NCI-H460 (cell line): Measurements from ENCODE around the gene XPR1. TPM values are rescaled to one million over a fixed set of nuclear protein-coding genes. Genes with fewer than 3 reads are reported as not detected.
A peak's percentile ranks its signal among the peaks of the same experiment; 100 is the strongest.

Source experiments
- DNase-seq: peaks from one replicate; pipeline ENCODE4 v3.0.0-alpha.2; 2016; ENCODE audit warnings: low read depth; ENCODE audit errors: extremely low read depth
- total RNA-seq: library from RNA; depleted of rRNA; stranded (reverse); fragments of >200 nt; shearing (Covaris generic); gene quantifications from 2 replicates; pipeline ENCODE4 v1.2.3, GENCODE V29; 2014

Gene XPR1
- total RNA-seq, 1 experiment from 2014 or later: 92.9 TPM

DNA sequence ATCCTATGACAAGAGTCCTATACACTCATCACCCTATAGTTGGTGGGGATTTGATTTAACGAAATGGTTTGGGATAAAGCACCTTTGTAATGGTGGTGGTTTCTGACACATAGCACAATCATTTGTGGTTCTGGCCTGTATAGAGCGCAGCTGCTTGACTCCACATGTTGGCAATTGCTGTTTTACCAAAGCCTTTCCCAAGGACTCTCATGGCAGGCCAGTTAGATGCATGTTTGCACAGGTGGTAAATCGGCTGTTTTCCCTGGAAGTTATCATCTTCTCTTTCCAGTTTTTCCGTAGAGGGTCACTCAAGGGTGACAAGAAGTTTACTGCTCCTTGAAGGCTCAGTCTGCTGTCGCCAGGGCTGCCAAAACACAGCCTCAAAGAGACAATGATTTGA lies 17.1 kb upstream of the XPR1 start:
- no peak for DNase-seq

DNA sequence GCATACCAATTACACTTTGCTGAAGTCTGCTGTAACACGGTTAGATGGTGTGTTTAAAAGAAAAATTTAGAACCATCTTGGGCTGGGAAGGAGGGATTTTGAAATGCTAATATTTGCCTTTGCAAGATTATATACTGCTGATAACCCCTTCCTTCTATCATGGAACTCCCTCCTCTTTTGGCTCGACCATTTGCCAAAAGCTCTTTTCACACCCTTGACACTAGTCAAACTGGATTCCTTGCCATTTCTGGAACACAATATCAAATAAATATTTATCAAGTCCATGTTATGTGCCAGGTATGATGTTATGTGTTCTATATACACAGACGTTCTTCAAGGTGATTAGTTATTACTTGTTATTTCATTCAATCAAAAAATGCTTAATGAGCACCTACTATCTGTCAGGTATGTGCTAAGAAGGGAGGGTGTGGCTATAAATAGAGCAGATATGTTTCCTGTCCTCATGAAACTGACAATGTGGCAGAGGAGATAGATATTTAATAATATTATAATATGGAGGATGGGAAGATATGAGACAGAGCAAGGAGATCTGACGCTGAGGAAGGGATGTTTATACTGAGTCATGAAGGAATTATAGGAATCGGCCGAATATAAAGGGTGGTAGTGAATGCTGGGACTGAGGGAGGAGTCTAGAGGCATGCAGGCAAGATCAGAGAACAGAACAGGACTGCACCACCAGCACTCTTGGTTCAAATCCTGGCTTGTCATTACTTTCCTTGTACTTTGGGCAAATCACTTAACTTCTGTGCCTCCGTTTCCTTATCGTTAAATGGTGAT lies 16.1 kb upstream of the XPR1 start:
- DNase-seq: no peak

DNA sequence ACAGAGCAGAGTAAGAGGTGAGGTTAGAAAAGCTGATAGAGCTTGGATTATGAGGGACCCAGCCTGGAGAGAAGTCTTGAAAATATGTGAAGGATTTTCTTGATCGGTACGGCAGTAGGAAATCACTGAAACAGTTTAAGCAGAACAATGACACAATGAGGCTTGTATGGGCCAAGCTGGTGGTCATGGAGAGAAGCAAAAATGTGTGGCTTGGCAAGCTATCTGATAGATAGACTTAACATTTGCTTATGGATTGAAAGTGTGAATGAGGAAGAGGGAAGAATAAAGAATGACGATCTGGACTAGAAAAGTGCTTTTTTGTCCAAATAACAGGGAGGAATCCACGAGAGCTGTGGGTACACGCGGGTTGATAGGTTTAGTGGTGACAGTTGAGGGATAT lies 15.4 kb upstream of the XPR1 start:
- no peak for DNase-seq

DNA sequence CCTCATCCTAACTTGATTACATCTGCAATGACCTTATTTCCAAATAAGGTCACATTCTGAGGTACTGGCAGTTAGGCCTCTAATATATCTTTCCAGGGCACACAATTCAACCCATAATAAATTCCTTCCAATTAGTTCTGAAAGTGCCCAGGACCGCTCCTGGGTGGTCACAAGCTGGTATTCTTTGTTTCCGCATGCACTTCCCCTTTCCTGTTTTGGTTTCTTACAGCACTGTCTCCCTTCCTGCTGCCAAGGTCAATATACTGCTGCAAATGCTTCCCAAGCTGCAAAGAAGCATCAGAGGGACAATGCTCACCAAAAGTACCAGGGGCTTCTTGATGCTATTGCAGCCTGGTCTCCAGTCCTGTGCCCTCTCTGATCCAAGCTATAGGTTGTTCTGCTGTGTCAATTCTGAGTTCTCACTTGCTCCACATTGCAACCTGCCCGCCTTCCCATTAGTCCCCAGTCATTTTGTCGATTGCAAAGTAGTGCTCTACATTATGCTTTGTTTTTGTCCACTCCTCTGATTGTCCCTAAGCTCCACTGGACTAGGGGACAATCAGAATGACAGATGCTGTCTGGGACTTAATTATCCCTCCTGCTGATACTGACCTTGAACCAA lies 13.9 kb upstream of the XPR1 start:
- DNase-seq: no peak

DNA sequence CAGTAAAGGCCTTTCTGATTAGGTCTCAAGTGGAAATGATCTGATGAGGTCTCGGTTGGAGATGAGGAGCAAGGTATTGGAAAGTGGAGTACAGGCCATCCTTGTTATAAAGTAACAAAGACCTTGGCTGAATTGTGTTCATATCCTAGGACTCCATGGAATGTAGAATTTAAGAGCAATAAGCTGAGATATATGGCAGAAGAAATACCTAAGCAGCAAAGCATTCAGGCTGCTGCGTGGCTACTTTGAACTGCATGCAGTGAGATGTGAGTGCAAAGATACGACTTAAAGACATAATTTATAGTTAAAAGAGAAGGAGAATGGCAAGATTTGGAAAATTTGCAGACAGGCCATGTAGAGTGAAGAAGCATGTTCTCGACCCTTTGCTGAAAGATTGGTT lies 11.2 kb upstream of the XPR1 start:
- DNase-seq: no peak

DNA sequence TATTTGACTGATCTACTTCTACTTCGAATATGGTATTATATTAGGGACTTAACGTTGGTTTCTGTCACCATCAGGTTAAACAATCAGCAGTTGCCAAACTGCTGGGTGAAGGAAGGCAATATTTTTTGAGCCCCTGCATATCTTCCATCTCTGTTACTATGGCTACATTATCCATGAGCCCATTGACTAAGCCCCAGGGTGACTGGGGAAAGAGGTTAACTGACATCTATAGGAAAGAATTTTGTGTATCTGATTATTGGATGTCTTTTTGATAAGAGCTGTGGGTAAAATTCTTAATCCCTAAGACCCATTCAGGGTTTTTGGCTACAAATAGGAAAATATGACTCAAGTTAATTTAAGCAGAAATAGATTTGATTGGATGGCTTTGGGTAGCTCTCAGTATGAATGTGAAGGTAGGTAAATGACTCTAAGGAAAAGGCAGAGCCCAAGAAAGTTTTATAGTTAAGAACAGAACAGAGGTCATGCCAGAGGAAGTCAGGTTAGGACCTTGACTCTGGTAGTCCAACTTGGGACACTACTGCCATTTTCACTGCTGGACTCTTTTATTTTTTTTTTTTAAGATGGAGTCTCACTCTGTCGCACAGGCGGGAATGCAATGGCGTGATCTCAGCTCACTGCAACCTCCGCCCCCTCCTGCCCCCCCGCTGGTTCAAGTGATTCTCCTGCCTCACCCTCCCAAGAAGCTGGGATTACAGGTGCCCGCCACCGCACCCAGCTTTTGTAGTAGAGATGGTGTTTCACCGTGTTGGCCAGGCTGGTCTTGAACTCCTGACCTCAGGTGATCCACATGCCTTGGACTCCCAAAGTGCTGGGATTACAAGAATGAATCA lies 8.9 kb upstream of the XPR1 start:
- DNase-seq: no peak

DNA sequence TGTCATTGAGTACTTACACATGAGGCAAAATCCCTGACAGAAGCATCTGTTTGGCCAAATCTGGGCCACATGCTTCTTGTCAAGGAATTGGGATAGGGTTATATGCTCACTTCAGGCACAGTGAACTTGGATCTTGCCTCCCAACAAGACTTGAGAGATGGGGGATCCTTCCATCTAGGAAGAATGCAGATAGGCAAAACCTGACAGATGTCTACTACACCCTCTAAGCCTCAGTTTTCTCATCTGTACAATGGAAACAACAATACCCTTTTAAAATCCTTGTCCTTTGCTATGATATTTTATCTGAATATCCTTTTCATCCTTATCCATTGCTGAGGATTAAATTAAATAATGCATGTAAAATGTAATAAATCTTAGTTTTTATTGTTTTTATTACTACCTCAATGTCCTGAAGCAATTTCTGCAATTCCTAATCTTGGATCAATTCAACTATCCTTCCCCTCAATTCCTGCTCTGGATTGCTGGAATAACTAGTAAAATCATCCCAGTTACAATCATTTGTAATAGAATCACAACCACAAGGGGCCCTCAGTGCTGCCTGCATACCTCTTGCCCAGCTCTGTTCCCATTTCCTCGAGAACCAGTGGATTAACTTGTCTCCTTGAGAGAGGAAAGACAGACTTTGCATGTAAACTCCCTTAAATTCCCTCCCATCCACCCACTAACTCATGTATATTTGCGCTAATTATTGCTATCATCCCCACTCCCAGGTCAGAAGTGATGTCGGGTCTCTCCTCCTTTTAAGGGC lies 8.1 kb upstream of the XPR1 start:
- DNase-seq: no peak

DNA sequence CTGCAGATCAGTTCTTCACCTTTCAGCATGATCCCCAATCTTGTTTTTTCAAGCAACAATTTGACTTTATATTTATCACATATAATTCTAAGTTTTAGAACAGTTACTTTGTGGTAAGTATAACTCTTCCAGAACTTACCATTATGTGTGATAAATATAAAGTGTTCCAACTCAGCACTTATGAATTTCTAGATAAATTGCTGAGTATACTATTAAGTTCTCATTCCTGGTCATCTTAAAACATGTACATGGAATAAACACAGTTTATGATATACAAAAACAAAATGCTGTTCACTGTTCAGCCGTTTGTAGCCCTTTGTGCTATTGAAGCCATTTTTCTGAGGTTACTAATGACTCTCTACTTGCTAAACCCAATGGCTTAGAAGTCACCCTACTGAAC lies 5.1 kb upstream of the XPR1 start:
- no peak for DNase-seq

DNA sequence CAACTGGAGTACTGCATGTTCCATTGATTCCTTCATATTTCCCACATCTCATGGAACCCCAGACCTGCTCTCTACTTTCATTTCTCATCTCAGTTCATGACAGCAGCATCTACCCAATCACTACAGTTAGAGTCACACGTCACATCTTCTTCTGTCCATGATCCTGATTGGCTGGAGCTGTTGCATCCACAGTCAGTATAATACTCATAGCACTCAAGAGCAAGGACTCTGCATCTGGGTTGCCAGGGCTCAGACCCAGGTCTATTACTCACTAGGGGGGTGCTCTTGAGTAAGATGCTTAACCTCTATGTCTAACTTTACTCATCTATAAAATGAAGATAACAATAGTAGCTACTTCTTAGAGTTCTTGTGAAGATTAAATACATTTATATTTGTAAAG lies 4.4 kb upstream of the XPR1 start:
- no peak for DNase-seq

DNA sequence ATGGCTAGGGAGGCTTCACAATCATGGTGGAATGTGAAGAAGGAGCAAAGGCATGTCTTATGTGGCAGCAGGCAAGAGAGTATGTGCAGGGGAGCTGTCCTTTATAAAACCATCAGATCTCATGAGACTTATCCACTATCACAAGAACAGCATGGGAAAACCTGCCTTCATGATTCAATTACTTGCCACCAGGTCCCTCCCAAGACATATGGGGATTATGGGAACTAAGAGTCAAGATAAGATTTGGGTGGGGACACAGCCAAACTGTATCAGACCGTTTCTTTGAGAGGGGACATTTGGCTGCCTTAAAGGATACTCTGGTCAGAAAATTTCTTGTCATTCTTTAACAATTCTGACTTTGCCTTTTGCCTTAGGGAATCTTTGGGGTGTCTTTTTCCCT lies 3.2 kb upstream of the XPR1 start:
- no peak for DNase-seq

DNA sequence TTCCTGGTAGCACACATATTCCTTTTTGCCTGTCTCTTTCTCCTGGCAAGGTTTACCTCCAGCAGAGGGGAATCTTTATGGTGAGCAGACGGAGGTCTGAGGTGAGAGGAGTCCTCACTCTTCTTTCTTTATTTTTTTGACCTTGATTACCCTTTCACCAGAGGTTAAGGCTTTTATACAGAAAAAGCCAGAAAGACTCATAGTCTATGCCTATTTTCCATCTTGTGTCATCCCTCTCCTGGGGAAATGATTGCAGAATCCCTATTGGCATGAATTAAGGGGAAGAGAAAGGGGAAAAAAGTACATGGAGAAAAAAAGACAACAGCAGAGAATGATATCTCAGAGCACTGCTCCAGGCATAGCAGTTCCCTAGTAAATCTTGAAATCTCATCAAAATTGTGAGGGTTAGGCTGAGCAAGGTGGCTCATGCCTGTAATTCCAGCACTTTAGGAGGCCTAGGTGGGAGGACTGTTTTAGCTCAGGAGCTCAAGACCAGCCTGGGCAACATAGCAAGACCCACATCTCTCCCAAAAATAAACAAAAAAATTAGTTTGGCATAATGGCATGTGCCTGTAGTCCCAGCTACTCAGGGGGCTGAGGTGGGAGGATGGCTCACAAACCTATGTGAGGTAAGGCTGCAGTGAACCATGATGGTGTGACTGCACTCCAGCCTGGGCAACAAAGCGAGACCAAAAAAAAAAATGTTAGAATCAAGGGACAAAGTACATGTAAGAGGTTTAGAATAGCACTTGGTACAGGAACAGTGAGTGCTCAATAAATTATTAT lies 1.2 kb upstream of the XPR1 start:
- no peak for DNase-seq

DNA sequence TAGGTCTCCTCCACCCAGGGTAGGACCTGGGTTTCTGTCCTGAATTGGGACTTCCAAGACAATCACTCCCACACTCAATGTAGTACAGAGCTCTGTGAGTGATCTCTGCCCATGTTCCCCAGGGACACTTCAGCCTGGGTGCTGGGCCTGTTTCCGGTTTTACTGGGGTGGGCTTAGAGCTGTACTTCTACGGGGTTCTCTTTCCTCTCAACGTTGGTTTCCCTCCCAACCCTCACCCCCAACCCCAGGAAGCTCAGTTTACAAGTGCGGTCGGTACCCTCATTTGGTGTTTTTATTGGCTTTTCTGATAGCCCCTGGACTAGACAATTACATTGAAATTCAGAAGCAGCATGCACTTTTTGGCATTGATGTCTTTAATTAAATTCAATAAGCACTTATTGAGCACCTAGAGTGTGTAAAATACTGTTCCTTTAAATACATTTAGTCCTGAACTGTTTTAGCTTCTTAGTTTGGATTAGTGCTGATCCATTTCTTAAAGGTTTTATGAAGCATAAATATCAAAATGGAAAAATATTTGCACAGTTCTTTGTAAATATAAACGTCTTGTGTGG lies 542 bp upstream of the XPR1 start:
- no peak for DNase-seq

DNA sequence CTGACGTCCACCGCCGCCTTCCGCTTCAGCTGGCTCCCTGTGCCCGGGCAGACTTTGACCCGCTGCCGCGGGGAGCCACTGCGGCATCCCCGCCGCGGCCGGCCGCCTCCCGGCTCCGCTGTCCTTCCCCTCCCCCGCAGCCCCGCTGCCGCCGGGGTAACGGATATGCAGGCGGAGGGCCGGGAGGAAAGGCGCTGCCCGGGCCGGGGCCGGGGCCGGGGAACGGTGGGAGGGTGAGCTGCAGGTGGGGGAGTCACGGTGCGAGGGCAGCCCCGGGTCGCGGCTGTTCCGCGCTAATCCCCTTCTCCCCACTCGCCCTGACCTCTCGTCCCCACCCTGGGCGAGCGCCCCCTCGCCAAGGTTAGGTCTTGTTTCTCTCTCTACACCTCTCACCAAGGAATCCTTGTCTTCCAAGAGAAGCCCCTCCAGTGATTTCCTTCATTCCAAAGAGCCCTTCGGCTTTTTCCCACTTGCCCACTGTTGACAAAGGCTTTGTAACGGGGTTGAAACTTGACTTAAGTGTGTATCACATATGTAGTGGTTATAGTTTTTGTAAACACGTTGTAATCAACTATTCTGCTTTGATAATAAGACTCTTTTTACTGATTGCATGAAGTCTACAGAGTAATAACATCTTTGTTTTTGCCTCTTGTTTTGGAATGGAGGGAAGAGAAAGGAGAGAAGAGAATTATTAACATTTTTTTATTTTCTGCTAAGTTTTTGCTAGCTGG lies 669 bp downstream of the XPR1 start:
- DNase-seq: peak; percentile 37

DNA sequence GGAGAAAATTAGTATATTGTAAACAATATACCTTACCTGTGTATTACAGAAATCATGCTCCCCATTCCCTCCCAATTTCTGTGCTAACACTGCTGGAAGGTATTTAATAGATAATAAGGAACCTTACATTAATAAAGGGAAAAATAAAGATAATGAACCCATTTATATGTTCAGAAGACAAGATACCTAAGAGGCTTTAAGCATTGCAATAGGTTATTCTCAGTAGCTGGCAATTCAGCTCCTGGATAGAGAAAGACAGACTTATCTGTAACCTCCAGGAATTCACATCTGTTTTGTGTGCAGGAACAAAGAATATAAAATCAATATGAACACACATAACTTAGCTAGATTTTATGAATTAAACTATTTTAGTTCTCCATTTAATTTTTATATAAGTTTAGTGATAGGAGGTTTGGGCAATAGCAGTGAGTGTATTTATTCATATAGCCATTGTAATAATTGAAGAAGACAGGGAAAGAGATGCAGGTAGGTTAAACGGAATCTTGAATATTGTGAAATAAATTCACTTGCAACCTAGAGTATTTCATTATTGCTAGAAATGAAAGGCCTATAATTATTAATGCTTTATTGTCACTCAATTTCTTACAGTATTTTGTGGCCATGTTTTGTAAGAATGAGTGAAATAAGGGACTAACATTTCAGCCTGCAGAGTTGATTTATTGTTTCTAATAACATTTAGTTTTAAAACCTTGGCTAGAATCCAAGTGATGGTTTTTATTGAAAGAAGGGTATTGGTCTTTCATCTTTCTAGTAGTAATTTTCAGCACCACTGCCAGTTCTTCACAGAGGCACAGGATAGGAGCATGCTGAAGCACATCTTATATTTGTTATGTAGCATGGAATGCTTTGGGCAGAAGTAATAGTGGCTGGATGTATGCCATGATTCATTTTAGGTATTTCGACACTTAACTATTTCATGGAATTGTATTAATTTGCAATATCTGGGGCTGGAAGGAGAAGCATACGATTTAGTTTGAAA lies 1.5 kb downstream of the XPR1 start:
- DNase-seq: no peak

DNA sequence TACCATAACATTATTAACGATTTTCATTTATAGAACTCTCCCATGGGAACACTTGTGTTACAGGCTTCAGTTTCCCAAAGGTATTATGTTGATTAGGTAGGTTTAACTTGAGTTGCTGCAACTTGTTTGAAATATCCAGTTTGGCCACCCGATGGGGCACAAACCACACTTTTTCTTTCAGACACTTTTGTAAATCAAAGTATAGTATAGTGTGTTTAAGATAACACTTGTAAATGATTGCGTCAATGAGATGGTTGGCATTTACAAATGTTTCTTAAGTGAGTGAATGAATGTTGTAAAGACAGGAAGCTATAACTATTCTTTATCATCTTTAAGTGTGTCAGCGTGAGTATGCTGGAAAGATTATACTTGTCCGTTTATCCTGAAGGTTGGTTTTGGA lies 4.3 kb downstream of the XPR1 start:
- DNase-seq: peak; percentile 59

DNA sequence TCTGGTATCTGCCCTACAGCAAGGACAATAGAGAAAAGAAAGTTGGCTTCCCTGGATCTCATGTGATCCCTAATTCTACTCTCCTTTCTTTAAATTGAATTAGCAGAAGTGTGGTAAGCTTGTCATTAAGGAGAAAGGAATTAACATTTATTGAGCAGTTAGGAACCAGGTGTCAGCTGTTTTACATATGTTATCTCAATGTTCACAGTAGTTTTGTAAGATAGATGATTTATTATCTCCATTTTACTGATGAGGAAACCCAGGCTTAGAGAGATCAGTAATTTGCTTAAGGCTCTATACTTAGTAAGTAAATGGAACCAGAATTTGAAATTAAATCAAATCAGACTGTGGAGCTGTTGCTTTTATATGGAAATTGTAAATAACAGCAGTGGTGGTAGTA lies 8.0 kb downstream of the XPR1 start:
- DNase-seq: no peak

DNA sequence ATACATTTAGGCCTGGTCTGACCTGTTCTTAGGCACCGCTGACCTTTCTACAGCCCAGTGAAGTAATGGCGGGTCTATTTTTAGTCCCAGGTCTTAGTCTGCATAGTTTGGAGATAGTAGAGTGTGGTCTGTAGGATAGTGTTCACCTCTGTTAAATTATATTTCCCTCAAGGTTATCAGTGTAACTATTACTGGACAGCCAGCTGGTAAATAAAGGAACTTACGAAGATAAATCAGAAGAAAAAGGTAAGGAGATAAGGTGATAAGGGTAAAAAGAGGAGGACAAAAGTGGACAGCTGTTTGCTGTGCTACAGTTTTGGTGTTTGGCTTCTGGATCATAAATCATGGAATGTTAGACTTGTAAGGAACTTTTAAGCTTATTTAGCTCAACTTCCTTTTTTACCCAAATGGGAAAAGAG lies 8.7 kb downstream of the XPR1 start:
- no peak for DNase-seq

DNA sequence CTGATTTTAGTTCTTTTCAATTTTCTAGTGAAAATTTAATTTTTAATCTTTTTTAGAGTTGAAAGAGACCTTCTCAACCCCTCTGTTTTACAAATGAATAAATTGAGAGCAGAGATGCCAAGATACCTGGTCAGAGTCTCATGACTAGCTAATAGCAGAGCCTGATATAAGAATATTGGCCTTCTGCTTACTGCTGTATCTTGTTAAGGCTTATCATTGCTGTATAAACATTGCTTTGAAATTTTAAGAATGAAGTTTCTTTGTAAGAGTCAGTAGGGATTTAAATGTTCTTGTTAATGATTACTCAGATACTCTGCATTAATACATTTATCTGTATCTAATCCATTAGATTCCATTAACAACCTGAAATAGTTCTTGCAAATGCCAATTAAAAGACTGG lies 9.8 kb downstream of the XPR1 start:
- DNase-seq: no peak
